NB4 (cell line): ENCODE data around the gene CCNYL1.

ENCODE experiments used
- CTCF ChIP-seq: IDR thresholded peaks from one replicate; pipeline ENCODE4 v1.5.1; 2012; ENCODE audit warnings: low read depth, low read length
- MAX ChIP-seq: IDR thresholded peaks from 2 replicates; pipeline ENCODE4 v1.6.1; 2011; ENCODE audit warnings: low read depth, low read length

- TF ChIP-seq MAX = no peak
- TF ChIP-seq CTCF = no peak
Observed at GRCh38 chr2:207763303-207763917, 52.0 kb downstream of the CCNYL1 start.
